ENCODE data around the gene ACSL4. TPM values are rescaled to one million over a fixed set of nuclear protein-coding genes. Genes with fewer than 3 reads are reported as not detected.
"Not testable (repeated sequence)": the region's sequence is repeated elsewhere in the genome, so short reads cannot be mapped to it uniquely, and the experiment has no call there.

Gene ACSL4
- total RNA-seq, 1 donor from 2014 or later = 70.4 TPM

DNA sequence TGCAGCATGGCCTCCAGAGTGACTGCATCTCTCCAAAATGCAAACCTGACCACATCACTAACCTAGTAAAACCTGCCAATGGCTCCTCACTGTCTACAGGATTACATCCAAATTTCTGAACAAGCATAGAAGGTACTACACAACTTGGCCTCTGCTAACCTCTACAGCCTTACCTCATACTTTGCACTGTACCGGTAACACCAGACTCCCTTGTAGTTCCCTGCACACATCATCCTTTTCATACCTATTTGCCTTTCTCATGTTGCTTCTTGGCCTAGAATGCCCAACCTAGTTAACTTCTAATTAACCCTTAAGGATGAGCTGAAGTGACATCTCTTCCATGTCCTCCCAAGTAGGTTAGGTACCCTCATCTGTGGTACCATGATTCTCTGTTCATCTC is 74.7 kb downstream of the ACSL4 start:
- no peak for DNase-seq (ENCODE audit: low read depth)
- Histone ChIP-seq H3K4me3 (ENCODE audit: low read depth, low read length) (no peak overlapping the region), H3K36me3 (ENCODE audit: control insufficient read depth, insufficient read depth, low read length) (no peaks in the 10 kb centered on the region), H3K27me3 (ENCODE audit: control insufficient read depth, insufficient read depth, low read length) (no peaks in the 10 kb centered on the region)
- TF ChIP-seq, protein P1, sequence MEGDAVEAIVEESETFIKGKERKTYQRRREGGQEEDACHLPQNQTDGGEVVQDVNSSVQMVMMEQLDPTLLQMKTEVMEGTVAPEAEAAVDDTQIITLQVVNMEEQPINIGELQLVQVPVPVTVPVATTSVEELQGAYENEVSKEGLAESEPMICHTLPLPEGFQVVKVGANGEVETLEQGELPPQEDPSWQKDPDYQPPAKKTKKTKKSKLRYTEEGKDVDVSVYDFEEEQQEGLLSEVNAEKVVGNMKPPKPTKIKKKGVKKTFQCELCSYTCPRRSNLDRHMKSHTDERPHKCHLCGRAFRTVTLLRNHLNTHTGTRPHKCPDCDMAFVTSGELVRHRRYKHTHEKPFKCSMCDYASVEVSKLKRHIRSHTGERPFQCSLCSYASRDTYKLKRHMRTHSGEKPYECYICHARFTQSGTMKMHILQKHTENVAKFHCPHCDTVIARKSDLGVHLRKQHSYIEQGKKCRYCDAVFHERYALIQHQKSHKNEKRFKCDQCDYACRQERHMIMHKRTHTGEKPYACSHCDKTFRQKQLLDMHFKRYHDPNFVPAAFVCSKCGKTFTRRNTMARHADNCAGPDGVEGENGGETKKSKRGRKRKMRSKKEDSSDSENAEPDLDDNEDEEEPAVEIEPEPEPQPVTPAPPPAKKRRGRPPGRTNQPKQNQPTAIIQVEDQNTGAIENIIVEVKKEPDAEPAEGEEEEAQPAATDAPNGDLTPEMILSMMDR (IDR thresholded peaks at IDR 0.05; ENCODE audit: insufficient read depth, low read length, poor library complexity, severe bottlenecking) = no peak

DNA sequence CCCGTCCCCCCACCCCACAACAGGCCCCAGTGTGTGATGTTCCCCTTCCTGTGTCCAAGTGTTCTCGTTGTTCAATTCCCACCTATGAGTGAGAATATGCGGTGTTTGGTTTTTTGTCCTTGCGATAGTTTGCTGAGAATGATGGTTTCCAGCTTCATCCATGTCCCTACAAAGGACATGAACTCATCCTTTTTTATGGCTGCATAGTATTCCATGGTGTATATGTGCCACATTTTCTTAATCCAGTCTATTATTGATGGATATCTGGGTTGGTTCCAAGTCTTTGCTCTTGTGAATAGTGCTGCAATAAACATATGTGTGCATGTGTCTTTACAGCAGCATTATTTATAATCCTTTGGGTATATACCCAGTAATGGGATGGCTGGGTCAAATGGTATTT is 75.7 kb downstream of the ACSL4 start:
- not testable (repeated sequence) for DNase-seq (ENCODE audit: low read depth); H3K27me3 ChIP-seq (ENCODE audit: control insufficient read depth, insufficient read depth, low read length); H3K4me3 ChIP-seq (ENCODE audit: low read depth, low read length); H3K36me3 ChIP-seq (ENCODE audit: control insufficient read depth, insufficient read depth, low read length)

DNA sequence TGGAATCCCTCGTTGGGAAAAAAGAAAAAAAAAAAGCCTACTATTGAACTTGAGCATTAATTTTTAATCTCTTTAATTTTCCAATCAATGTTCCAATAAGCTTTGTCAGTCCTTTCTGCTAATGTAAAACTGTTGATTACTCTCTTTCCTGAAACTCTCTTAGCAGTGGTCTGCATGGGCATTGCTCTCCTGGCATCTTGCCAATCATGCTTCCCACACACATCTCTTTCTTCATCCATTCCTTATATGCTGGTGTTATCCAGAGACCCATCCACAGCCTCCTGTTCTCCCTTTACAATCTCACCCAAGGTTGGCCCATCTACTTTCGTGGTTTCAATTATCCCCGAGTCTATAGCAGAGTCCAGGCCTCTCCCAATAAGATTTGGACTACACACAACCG is 76.3 kb downstream of the ACSL4 start:
- no peak for DNase-seq (ENCODE audit: low read depth)
- Histone ChIP-seq H3K4me3 (ENCODE audit: low read depth, low read length) (no peak overlapping the region), H3K36me3 (ENCODE audit: control insufficient read depth, insufficient read depth, low read length) (no peaks in the 10 kb centered on the region), H3K27me3 (ENCODE audit: control insufficient read depth, insufficient read depth, low read length) (no peaks in the 10 kb centered on the region)
- TF ChIP-seq, protein P1 (IDR thresholded peaks at IDR 0.05; ENCODE audit: insufficient read depth, low read length, poor library complexity, severe bottlenecking) = no peak

DNA sequence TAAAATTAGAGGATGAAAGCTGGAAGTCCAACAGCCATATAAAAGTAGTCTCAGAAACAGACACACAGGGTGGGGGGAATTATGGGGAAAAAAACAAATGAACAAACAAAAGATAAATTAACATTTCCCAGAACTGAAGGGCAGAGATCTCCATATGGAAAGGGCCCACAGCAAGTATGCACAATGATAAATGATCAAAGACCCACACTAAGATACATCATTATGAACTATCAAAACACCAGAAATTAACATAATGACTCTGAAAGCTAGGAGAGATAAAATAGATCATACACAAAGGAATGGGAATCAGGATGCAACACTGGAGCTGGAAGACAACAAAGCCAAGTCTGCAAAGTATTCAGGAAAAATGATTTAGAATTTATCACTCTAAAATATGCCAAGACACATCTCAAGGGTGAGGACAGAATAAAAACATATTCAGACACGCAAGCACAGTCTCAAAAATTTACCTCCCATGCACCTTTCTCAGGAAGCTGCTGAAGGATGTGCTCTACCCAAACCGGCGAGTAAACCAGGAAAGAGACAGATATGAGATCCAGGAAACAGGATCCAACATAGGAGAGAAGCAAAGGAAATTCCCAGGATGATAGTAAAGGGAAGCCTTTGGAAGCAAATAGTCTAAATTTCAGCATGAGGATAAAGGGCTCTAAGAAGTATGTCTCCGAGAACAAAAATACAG is 77.4 kb downstream of the ACSL4 start:
- DNase-seq (ENCODE audit: low read depth) = no peak
- TF ChIP-seq, protein P1 (IDR thresholded peaks at IDR 0.05; ENCODE audit: insufficient read depth, low read length, poor library complexity, severe bottlenecking) = no peak
- Histone ChIP-seq H3K27me3 (ENCODE audit: control insufficient read depth, insufficient read depth, low read length) (no peaks in the 10 kb centered on the region), H3K4me3 (ENCODE audit: low read depth, low read length) (no peak overlapping the region), H3K36me3 (ENCODE audit: control insufficient read depth, insufficient read depth, low read length) (no peaks in the 10 kb centered on the region)

DNA sequence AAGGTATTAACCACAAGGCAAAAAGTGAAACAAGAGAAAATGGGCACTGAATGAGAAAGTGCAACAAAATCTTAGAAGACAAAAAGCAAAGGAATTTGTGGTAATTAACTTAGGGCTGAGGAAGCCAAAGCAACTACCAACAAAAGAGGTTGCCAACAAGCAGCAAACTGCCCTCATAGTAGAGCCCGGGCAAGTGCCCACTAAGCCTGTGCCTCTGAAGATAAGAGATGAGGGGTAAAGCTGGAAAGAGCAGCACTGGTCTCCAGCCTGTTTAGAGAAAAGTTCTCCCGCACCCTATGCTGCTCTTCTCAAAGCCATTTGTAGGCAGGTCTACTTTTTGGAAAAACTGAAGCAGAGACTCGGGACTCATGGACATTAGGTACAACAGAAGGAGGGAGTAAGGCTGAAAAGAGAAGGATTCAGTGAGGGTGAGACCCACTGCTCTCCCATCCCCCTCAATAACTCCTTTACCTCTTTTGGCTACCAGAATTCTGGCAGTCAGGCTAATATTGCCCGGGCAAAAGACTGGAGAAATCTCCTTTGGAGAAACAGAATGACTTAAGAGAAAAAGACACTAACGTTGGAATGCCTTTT is 78.4 kb downstream of the ACSL4 start:
- H3K36me3 ChIP-seq (ENCODE audit: control insufficient read depth, insufficient read depth, low read length) = no peaks in the 10 kb centered on the region
- DNase-seq (ENCODE audit: low read depth) = no peak
- H3K4me3 ChIP-seq (ENCODE audit: low read depth, low read length) = no peak overlapping the region
- TF ChIP-seq, protein P1 (IDR thresholded peaks at IDR 0.05; ENCODE audit: insufficient read depth, low read length, poor library complexity, severe bottlenecking) = no peak
- H3K27me3 ChIP-seq (ENCODE audit: control insufficient read depth, insufficient read depth, low read length) = no peaks in the 10 kb centered on the region

DNA sequence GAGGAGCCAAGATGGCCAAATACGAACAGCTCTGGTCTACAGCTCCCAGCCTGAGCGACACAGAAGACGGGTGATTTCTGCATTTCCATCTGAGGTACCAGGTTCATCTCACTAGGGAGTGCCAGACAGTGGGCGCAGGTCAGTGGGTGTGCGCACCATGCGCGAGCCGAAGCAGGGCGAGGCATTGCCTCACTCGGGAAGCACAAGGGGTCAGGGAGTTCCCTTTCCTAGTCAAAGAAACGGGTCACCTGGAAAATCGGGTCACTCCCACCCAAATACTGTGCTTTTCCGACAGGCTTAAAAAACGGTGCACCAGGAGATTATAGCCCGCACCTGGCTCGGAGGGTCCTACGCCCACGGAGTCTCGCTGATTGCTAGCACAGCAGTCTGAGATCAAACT is 88.4 kb downstream of the ACSL4 start:
- not testable (repeated sequence) for H3K27me3 ChIP-seq (ENCODE audit: control insufficient read depth, insufficient read depth, low read length); H3K4me3 ChIP-seq (ENCODE audit: low read depth, low read length); DNase-seq (ENCODE audit: low read depth); H3K36me3 ChIP-seq (ENCODE audit: control insufficient read depth, insufficient read depth, low read length)

DNA sequence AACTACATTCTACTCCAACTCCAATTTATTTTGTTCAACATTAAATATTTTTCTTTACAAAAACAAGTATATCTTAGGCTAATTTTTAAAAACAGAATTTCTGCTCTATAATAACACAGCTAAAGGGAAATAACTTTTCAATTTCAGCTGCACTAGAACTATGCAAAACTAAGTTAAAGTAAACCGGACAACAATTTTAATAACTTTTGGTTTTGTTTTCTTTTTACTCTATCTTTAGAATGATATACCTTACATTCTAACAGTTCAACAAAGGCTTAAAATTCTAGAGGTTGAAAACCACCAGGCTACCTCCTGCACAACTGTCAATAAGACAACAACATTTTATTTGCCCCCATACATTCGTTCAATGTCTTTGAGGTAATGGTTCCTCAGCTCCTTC is 89.4 kb downstream of the ACSL4 start:
- Histone ChIP-seq H3K36me3 (ENCODE audit: control insufficient read depth, insufficient read depth, low read length) (no peaks in the 10 kb centered on the region), H3K27me3 (ENCODE audit: control insufficient read depth, insufficient read depth, low read length) (no peaks in the 10 kb centered on the region), H3K4me3 (ENCODE audit: low read depth, low read length) (no peak overlapping the region)
- DNase-seq (ENCODE audit: low read depth) = no peak
- TF ChIP-seq, protein P1 (IDR thresholded peaks at IDR 0.05; ENCODE audit: insufficient read depth, low read length, poor library complexity, severe bottlenecking) = no peak

Measured in kidney epithelial cell (primary cell).